Measurements from ENCODE around the gene CBX6.

The CBX6 gene

DNA sequence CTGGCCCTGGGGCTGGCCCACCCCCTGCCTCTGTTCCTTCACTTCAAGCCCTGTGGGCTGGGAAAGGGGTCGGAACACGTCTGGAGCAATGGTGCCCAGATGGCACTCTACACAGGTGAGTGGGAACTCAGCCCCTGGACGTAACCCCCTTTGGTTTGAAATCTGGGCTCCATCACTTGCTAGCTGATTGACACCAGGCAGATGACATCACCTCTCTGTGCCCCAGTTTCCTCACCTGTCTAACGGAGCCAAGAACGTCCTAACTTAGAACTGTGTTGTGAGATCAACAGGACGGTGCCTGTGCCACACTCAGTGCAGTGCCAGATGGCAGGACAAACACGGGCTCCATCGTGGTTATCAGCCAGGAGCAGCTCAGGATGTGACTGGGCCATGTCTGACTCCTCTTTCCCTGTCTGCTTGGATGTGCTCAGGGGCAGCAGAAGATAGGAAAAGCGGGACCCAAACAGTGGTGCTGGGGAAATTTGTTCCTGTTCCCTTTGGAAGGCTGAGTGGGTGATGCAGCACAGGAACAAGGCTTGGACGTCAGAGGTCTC lies 52.6 kb downstream of the CBX6 start:
- DNase-seq (ENCODE audit: low read depth, low spot score), result no peak

DNA sequence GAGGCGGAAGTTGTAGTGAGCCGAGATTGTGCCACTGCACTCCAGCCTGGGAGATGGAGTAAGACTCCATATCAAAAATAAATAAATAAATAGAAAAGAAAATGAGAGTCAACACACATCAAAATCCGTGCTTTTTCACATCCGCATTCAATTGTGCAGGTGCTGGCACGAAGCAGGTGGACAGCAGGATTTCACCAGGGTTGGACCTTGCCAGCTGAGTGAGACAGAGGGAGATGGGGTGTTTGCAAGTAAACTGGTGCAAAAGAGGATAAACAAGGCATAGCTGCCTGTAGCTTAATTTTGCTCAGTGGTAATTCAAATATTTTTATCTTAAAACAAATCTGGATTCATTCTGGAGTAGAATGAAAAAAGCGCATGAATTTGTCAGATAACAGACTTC lies 54.8 kb downstream of the CBX6 start:
- DNase-seq (ENCODE audit: low read depth, low spot score), result no peak

DNA sequence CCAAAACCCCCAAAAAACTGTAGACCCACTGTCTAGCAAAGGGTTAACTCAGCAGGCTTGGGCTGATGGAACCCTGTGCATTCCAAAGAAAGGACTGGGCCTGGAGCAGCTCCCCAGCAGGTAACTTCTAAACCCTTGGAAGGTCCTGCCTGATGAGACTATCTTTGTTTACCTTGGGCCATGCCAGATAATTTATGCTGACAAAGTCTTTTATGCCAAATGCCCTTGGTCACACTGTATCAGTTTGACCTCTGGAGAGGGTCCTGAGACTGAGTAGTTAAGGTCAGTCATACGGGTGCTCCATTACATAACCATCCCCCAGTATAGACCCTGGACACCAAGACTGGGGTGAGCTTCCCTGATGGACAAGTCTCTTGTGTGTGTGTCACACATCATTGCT lies 56.2 kb downstream of the CBX6 start:
- no peak for DNase-seq (ENCODE audit: low read depth, low spot score)

Data from iPS DF 19.7 (cell line).